VCaP (cell line): ENCODE results near the gene TBC1D10A.

Experiments
- H3K27ac ChIP-seq: fragments of 450-650 bp; 2 replicates; pipeline ENCODE4 v1.5.1; 2017
- TF ChIP-seq, protein P1 (sequence below): fragments of 450-650 bp; conservative IDR thresholded peaks from 2 replicates; pipeline ENCODE4 v1.5.1; 2017; ENCODE audit warnings: mild to moderate bottlenecking, moderate library complexity

The TBC1D10A gene

DNA sequence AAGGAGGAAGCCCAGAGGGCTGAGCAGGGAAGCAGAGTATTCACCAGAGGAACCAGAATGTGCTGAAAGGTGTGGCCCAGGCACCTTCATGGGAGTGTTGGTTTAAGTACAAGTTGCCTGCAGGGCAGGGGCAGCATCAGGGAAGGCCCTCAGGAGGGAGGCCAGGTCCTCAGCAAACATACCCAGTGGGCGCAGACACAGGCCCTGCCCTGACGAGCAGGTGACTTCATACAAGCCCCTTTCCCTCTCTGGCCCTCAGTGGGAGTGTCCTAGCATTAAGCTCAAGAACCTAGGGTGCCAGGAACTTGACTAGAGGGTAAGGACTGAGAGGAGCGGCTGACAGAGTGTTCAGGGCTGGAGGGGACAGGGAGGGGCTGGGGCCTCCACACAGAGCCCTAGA, 29.9 kb downstream of the TBC1D10A start:
- peak overlapping the region; percentile 97 for H3K27ac ChIP-seq
- TF ChIP-seq, protein P1, sequence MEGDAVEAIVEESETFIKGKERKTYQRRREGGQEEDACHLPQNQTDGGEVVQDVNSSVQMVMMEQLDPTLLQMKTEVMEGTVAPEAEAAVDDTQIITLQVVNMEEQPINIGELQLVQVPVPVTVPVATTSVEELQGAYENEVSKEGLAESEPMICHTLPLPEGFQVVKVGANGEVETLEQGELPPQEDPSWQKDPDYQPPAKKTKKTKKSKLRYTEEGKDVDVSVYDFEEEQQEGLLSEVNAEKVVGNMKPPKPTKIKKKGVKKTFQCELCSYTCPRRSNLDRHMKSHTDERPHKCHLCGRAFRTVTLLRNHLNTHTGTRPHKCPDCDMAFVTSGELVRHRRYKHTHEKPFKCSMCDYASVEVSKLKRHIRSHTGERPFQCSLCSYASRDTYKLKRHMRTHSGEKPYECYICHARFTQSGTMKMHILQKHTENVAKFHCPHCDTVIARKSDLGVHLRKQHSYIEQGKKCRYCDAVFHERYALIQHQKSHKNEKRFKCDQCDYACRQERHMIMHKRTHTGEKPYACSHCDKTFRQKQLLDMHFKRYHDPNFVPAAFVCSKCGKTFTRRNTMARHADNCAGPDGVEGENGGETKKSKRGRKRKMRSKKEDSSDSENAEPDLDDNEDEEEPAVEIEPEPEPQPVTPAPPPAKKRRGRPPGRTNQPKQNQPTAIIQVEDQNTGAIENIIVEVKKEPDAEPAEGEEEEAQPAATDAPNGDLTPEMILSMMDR: no peak

DNA sequence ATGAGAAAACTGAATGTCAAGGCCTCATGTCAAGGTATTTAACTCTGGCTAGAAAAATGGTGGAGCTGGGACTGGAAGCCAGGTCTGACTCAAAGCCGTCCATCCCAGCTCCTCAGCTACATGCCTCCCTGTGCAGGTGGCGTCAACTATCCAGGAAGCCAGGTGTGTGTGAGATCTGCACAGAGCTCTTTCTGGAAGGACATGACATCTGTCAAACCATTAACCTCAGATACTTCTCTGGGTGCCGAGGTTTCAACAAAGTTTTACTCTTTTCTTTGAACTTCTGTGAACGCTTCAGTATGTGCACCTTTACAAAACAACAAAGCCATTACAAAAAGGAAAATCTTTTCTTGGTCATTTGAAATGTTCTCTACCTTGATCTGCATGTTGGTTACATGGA, 30.4 kb downstream of the TBC1D10A start:
- peak overlapping the region; percentile 97; the same call in 1 of the 2 replicates for H3K27ac ChIP-seq

DNA sequence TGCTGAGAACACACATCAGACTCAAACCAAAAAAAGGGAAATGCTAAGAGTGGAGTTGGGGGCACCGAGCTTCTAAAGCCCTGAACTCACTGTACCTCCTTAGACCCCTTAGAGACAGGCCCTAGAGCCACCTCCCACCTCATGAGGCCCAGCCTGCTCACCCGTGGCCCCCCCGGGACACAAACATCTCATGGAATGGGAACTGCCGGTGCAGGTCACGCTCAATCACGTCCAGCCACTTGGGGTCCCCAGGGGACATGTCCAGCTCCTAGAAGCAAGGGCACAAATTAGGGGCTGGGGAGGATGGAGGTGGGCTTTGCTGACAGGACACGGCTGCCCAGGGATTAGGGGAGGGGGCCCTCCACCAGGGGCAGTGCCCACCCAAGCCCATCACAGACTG, 31.2 kb downstream of the TBC1D10A start:
- TF ChIP-seq, protein P1: no peak
- H3K27ac ChIP-seq: no peak overlapping the region

More for the DNA sequence above, 30.4 kb downstream of the TBC1D10A start:
- TF ChIP-seq, protein P1: no peak

DNA sequence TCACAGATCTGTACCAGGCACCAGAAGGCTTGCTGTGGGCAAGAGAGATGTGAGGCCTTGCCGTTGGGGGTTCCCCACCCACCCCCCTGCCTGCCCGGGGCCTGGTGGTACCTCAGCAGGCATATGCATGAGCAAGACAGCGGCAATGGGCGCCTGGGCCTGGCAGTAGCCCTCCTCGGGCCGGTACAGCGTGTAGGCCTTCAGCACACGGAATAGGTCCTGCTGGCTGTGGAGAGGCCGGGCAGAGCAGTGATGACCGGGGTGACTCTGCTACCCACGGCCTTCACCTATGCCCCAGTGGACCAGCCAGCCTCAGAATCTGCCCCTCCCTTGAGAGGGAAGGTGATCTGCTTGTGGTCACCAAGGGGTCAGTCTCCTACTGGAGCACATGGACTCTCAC, 31.9 kb downstream of the TBC1D10A start:
- no peak overlapping the region for H3K27ac ChIP-seq
- TF ChIP-seq, protein P1: no peak

DNA sequence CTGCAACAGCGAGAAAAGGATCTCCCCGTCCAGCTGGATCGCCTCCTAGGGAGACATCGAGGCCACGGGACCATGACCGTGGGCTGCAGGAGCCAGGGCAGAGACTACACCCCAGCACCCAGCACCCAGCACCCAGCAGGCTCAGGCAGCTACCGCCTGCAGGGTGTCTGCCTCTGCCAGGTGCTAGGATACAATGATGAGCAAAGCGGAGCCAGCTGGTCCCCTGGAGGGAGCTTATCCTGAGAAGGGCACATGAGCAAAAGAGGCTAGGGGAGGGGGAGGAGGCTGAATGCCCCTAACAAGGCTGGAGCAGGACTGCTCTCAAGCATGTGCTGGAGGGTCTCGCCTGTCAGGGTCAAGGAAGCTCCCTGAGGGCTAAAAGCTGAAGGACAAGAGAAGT, 32.7 kb downstream of the TBC1D10A start:
- TF ChIP-seq, protein P1: no peak
- no peak overlapping the region for H3K27ac ChIP-seq

DNA sequence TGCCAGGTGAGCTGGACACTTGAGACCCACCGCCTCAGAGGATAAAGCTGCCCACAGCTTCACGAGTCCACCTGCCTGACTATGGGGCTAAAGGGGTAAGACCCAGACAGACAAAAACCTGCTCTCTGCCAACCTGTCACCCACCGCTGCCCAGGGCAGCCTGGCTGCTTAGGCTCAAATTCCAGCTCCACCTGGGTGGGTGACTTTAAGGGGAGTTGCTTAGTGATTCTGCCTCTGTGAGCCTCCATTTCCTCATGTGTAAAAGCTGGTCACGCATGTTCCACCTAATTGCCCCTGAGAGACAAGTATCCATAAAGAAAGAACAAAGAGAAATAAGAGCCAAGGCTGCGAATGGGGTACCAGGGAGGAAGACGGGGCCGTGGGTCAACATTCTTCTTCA, 33.7 kb downstream of the TBC1D10A start:
- H3K27ac ChIP-seq: no peak overlapping the region
- TF ChIP-seq, protein P1: no peak

DNA sequence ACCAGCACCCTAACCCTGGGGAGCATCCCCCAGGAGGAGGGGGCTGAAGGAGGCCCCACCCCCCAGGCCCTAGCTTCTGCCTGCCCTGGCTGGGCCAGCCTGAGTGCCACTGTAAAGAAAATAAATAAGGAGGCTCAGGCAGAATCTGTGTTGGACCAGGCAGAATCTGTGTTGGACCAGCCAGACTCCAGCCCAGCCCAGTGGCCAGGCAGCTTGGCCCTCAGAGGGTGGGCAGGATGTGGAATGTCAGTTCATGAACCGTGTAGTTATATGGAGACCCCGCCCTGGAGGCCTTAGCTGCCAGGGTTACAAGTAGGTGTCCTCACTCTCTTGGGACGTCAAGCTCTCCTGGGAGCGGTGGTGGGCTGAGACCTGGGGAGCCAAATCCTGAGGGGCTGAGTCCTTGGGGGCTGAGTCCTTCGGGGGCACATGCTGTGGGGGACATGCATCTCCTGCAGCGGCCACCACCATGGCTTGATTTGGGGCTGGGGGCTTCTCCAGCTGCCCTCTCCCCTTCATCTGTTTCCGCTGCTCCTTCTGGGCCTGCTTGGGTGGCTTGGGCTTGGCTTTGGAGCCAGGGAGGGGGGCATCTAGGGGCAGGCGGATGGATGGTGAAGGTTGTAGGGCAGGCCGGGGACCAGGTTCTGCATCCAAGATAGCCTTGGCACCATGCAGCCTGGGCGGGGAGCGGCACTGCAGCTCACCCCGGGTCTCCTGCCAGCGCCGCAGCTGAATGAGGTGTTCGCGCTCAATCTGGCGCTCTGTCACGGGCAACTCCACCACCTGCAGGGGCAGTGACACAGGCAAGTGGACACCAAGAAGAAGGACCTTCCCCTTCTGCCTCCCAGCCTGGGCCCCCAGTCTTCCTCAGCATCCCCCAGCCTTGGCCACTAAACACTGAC, 34.4 kb downstream of the TBC1D10A start:
- TF ChIP-seq, protein P1: no peak

More for the DNA sequence above, 34.4 kb downstream of the TBC1D10A start:
- H3K27ac ChIP-seq: peak overlapping the region; percentile 78
